HG02678 (cell line): ENCODE data around the gene ZBTB7C.
A peak's percentile ranks its signal among the peaks of the same experiment; 100 is the strongest.

ENCODE experiments used
- ATAC-seq: cut with Tn5 transposase; IDR thresholded peaks from one replicate; pipeline ENCODE4 v1.9.1; 2021; ENCODE audit warnings: mild to moderate bottlenecking, moderate library complexity; ENCODE audit not compliant: unreplicated experiment

The ZBTB7C gene

GRCh38 chr18:48129621-48130082 lies 279.5 kb downstream of the ZBTB7C start:
- no peak for ATAC-seq

- ATAC-seq, result no peak
Measured at GRCh38 chr18:48127606-48128005, 281.6 kb downstream of the ZBTB7C start.

- ATAC-seq, result no peak
Measured at GRCh38 chr18:48126240-48126639, 282.9 kb downstream of the ZBTB7C start.

- no peak for ATAC-seq
Measured at GRCh38 chr18:48125724-48126123, 283.5 kb downstream of the ZBTB7C start.

GRCh38 chr18:48124857-48125626 lies 284.1 kb downstream of the ZBTB7C start:
- ATAC-seq, result peak; percentile 62

- ATAC-seq, result no peak
Measured at GRCh38 chr18:48123941-48124340, 285.2 kb downstream of the ZBTB7C start.

GRCh38 chr18:48123324-48123723 lies 285.9 kb downstream of the ZBTB7C start:
- no peak for ATAC-seq

- ATAC-seq, result no peak
Measured at GRCh38 chr18:48122816-48123215, 286.4 kb downstream of the ZBTB7C start.

GRCh38 chr18:48122376-48122775 lies 286.8 kb downstream of the ZBTB7C start:
- no peak for ATAC-seq

- ATAC-seq, result no peak
Measured at GRCh38 chr18:48121752-48122151, 287.4 kb downstream of the ZBTB7C start.

- no peak for ATAC-seq
Measured at GRCh38 chr18:48119204-48119603, 290.0 kb downstream of the ZBTB7C start.

- no peak for ATAC-seq
Measured at GRCh38 chr18:48116873-48117630, 292.1 kb downstream of the ZBTB7C start.

- ATAC-seq, result no peak
Measured at GRCh38 chr18:48116017-48116416, 293.2 kb downstream of the ZBTB7C start.

- ATAC-seq, result no peak
Measured at GRCh38 chr18:48113691-48114090, 295.5 kb downstream of the ZBTB7C start.

- ATAC-seq, result no peak
Measured at GRCh38 chr18:48111587-48111986, 297.6 kb downstream of the ZBTB7C start.

GRCh38 chr18:48110797-48111196 lies 298.4 kb downstream of the ZBTB7C start:
- no peak for ATAC-seq

- no peak for ATAC-seq
Measured at GRCh38 chr18:48109961-48110493, 299.2 kb downstream of the ZBTB7C start.

GRCh38 chr18:48108136-48108535 lies 301.0 kb downstream of the ZBTB7C start:
- no peak for ATAC-seq

- no peak for ATAC-seq
Measured at GRCh38 chr18:48106976-48107781, 302.0 kb downstream of the ZBTB7C start.

GRCh38 chr18:48106498-48106897 lies 302.7 kb downstream of the ZBTB7C start:
- ATAC-seq, result no peak

GRCh38 chr18:48105317-48105716 lies 303.9 kb downstream of the ZBTB7C start:
- ATAC-seq, result no peak
